GM18505 (cell line): Measurements from ENCODE around the gene C2orf76.
"Not testable (repeated sequence)": the region's sequence is repeated elsewhere in the genome, so short reads cannot be mapped to it uniquely, and the experiment has no call there.

ENCODE experiments used
- ATAC-seq: cut with Tn5 transposase; IDR thresholded peaks from one replicate; pipeline ENCODE4 v1.9.1; 2021; ENCODE audit not compliant: unreplicated experiment
- POLR2A ChIP-seq: IDR thresholded peaks from 4 replicates; pipeline ENCODE4 v1.6.1; 2011; ENCODE audit warnings: borderline replicate concordance; ENCODE audit not compliant: insufficient read depth, insufficient read length; ENCODE audit errors: extremely low read depth

C2orf76 gene

GRCh38 chr2:119291588-119292167 is 75.0 kb downstream of the C2orf76 start:
- TF ChIP-seq POLR2A, result no peak
- no peak for ATAC-seq

GRCh38 chr2:119290859-119291587 is 75.6 kb downstream of the C2orf76 start:
- peak; percentile 85 for ATAC-seq
- no peak for TF ChIP-seq POLR2A

GRCh38 chr2:119289642-119290041 is 77.0 kb downstream of the C2orf76 start:
- no peak for TF ChIP-seq POLR2A
- no peak for ATAC-seq

GRCh38 chr2:119289093-119289492 is 77.5 kb downstream of the C2orf76 start:
- TF ChIP-seq POLR2A, result no peak
- no peak for ATAC-seq

GRCh38 chr2:119288576-119288975 is 78.1 kb downstream of the C2orf76 start:
- no peak for ATAC-seq
- TF ChIP-seq POLR2A, result no peak

- no peak for ATAC-seq
- no peak for TF ChIP-seq POLR2A
These were observed 80.0 kb downstream of the C2orf76 start for GRCh38 chr2:119286661-119287060.

GRCh38 chr2:119283873-119284331 is 82.7 kb downstream of the C2orf76 start:
- ATAC-seq, result no peak
- TF ChIP-seq POLR2A, result no peak

GRCh38 chr2:119282996-119283511 is 83.6 kb downstream of the C2orf76 start:
- TF ChIP-seq POLR2A, result no peak
- ATAC-seq, result no peak

- ATAC-seq, result no peak
- TF ChIP-seq POLR2A, result no peak
These were observed 84.3 kb downstream of the C2orf76 start for GRCh38 chr2:119282146-119282995.

GRCh38 chr2:119280680-119281079 is 86.0 kb downstream of the C2orf76 start:
- no peak for ATAC-seq
- no peak for TF ChIP-seq POLR2A

GRCh38 chr2:119279666-119280065 is 87.0 kb downstream of the C2orf76 start:
- no peak for TF ChIP-seq POLR2A
- no peak for ATAC-seq

- no peak for TF ChIP-seq POLR2A
- no peak for ATAC-seq
These were observed 87.7 kb downstream of the C2orf76 start for GRCh38 chr2:119278946-119279345.

- not testable (repeated sequence) for ATAC-seq
These were observed 88.2 kb downstream of the C2orf76 start for GRCh38 chr2:119278385-119278784.
